Mesenchymal stem cell (in vitro differentiated cells and primary cell): ENCODE results near the gene PRKAG2.
A peak's percentile ranks its signal among the peaks of the same experiment; 100 is the strongest.

ENCODE experiments used
- DNase-seq: peaks from one replicate; pipeline ENCODE4 v3.0.0-alpha.2; 2013
- H2AFZ ChIP-seq: one replicate; pipeline ENCODE4 v1.6.1; 2013; ENCODE audit warnings: low read depth, mild to moderate bottlenecking, control low read depth, inconsistent platforms, low read length, moderate library complexity
- H2AK5ac ChIP-seq: 2 replicates; pipeline ENCODE4 v1.6.1; 2013; ENCODE audit warnings: low read length, moderate library complexity, mild to moderate bottlenecking, inconsistent platforms; ENCODE audit not compliant: severe bottlenecking
- H2BK120ac ChIP-seq: one replicate; pipeline ENCODE4 v1.6.1; 2013; ENCODE audit warnings: low read depth, mild to moderate bottlenecking, inconsistent platforms, low read length, moderate library complexity
- H2BK12ac ChIP-seq, 2 experiments: one replicate each; pipeline ENCODE4 v1.6.1; 2013; ENCODE audit warnings: inconsistent platforms in 2 of 2, low read length in 2 of 2, mild to moderate bottlenecking in 2 of 2, moderate library complexity in 2 of 2, control low read depth in 1 of 2
- H2BK15ac ChIP-seq: one replicate; pipeline ENCODE4 v1.6.1; 2013; ENCODE audit warnings: mild to moderate bottlenecking, low read depth, inconsistent platforms; ENCODE audit not compliant: poor library complexity, severe bottlenecking
- H2BK5ac ChIP-seq: 2 replicates; pipeline ENCODE4 v1.6.1; 2013; ENCODE audit warnings: low read depth, mild to moderate bottlenecking, low read length, control low read depth, inconsistent platforms; ENCODE audit not compliant: poor library complexity, severe bottlenecking
- H3K14ac ChIP-seq, 2 experiments: one replicate each; pipeline ENCODE4 v1.6.1; 2013; ENCODE audit warnings: inconsistent platforms in 2 of 2, low read length in 2 of 2, control low read depth in 1 of 2, mild to moderate bottlenecking in 1 of 2, moderate library complexity in 1 of 2
- H3K18ac ChIP-seq, 2 experiments: one replicate each; pipeline ENCODE4 v1.6.1; 2013; ENCODE audit warnings: inconsistent platforms in 2 of 2, low read length in 2 of 2, control low read depth in 1 of 2, low read depth in 1 of 2, mild to moderate bottlenecking in 1 of 2
- H3K23ac ChIP-seq, 2 experiments: one replicate each; pipeline ENCODE4 v1.6.1; 2013; ENCODE audit warnings: inconsistent platforms in 2 of 2, low read length in 2 of 2, mild to moderate bottlenecking in 2 of 2, moderate library complexity in 2 of 2, control low read depth in 1 of 2
- H3K27ac ChIP-seq: 2 replicates; pipeline ENCODE4 v1.5.1; 2013; ENCODE audit warnings: mild to moderate bottlenecking, moderate library complexity, low read length, control low read depth, inconsistent platforms; ENCODE audit not compliant: poor library complexity, severe bottlenecking
- H3K27me3 ChIP-seq, 2 experiments: 2 replicates each; pipeline versions ENCODE4 v1.6.1 to v1.7.0; 2013; ENCODE audit warnings: low read length in 2 of 2, mild to moderate bottlenecking in 2 of 2, moderate library complexity in 2 of 2, control low read depth in 1 of 2, inconsistent platforms in 1 of 2; ENCODE audit not compliant: control insufficient read depth in 1 of 2, insufficient read depth in 1 of 2
- H3K36me3 ChIP-seq, 2 experiments: 2 replicates each; pipeline versions ENCODE4 v1.6.1 to v1.7.0; 2013; ENCODE audit warnings: low read length in 2 of 2, control low read depth in 1 of 2, inconsistent platforms in 1 of 2, low read depth in 1 of 2, mild to moderate bottlenecking in 1 of 2; ENCODE audit not compliant: insufficient read depth in 2 of 2, control insufficient read depth in 1 of 2
- H3K4ac ChIP-seq, 2 experiments: one replicate each; pipeline ENCODE4 v1.6.1; 2013; ENCODE audit warnings: inconsistent platforms in 2 of 2, low read length in 2 of 2, mild to moderate bottlenecking in 2 of 2, moderate library complexity in 2 of 2, control low read depth in 1 of 2, low read depth in 1 of 2
- H3K4me1 ChIP-seq: 2 replicates; pipeline ENCODE4 v1.6.1; 2013; ENCODE audit warnings: low read depth, low read length, control low read depth; ENCODE audit not compliant: control insufficient read depth, insufficient read depth
- H3K4me2 ChIP-seq: 2 replicates; pipeline ENCODE4 v1.6.1; 2013; ENCODE audit warnings: low read length, mild to moderate bottlenecking, inconsistent platforms; ENCODE audit not compliant: poor library complexity, severe bottlenecking
- H3K4me3 ChIP-seq, 2 experiments: 2 replicates each; pipeline versions ENCODE4 v1.5.1 to v1.7.0; 2013; ENCODE audit warnings: low read length in 2 of 2, mild to moderate bottlenecking in 2 of 2, control low read depth in 1 of 2, low read depth in 1 of 2; ENCODE audit not compliant: insufficient read depth in 1 of 2
- H3K79me1 ChIP-seq: replicated peaks from 2 replicates; pipeline ENCODE4 v1.6.1; 2013; ENCODE audit warnings: mild to moderate bottlenecking, control low read depth, low read length, inconsistent platforms; ENCODE audit not compliant: poor library complexity, severe bottlenecking
- H3K9ac ChIP-seq: 2 replicates; pipeline ENCODE4 v1.7.0; 2013; ENCODE audit warnings: mild to moderate bottlenecking, low read length, moderate library complexity
- H3K9me3 ChIP-seq: 2 replicates; pipeline ENCODE4 v1.7.0; 2013; ENCODE audit warnings: mild to moderate bottlenecking, low read length; ENCODE audit not compliant: control insufficient read depth
- H4K8ac ChIP-seq: one replicate; pipeline ENCODE4 v1.6.1; 2013; ENCODE audit warnings: inconsistent platforms, mild to moderate bottlenecking, low read length, moderate library complexity
- H4K91ac ChIP-seq: one replicate; pipeline ENCODE4 v1.6.1; 2013; ENCODE audit warnings: mild to moderate bottlenecking, low read length, inconsistent platforms
- WGBS: methylation state at CpG from one replicate; pipeline ENCODE4 v1.1.7; 2013; ENCODE audit warnings: mixed read lengths; 5-methylcytosine and 5-hydroxymethylcytosine counted together

Gene PRKAG2

GRCh38 chr7:151621961-151622360 lies 255.0 kb downstream of the PRKAG2 start:
- peaks cover 8% of the 10 kb centered on the region for H3K4me1 ChIP-seq
- no peaks in the 10 kb centered on the region for H3K9me3 ChIP-seq
- no peak overlapping the region for H4K8ac ChIP-seq
- H2BK5ac ChIP-seq, result no peak overlapping the region
- no peak for DNase-seq
- no peak overlapping the region for H3K27ac ChIP-seq
- 73% methylated on average over 5 of the region's 5 CpGs for WGBS
- H3K79me1 ChIP-seq, result peaks cover 17% of the 10 kb centered on the region
- H3K18ac ChIP-seq, result no peak overlapping the region
- no peak overlapping the region for H3K4ac ChIP-seq
- no peak overlapping the region for H2AFZ ChIP-seq
- no peak overlapping the region for H4K91ac ChIP-seq
- no peak overlapping the region for H2BK12ac ChIP-seq
- H2AK5ac ChIP-seq, result no peak overlapping the region
- no peak overlapping the region for H2BK120ac ChIP-seq
- no peak overlapping the region for H3K4me2 ChIP-seq
- no peak overlapping the region for H3K9ac ChIP-seq
- H3K14ac ChIP-seq, result no peak overlapping the region
- H3K27me3 ChIP-seq, result no peaks in the 10 kb centered on the region
- H3K23ac ChIP-seq, result no peak overlapping the region
- H3K36me3 ChIP-seq, result peaks cover 0 to 13% of the 10 kb centered on the region in 2 experiments
- H3K4me3 ChIP-seq, result no peak overlapping the region
- no peak overlapping the region for H2BK15ac ChIP-seq

GRCh38 chr7:151616443-151617213 lies 260.3 kb downstream of the PRKAG2 start:
- no peak overlapping the region for H4K91ac ChIP-seq
- no peak overlapping the region for H3K4me2 ChIP-seq
- H3K4ac ChIP-seq, result no peak overlapping the region
- no peak overlapping the region for H2BK120ac ChIP-seq
- no peak overlapping the region for H3K9ac ChIP-seq
- no peak overlapping the region for H2BK5ac ChIP-seq
- H3K4me1 ChIP-seq, result peaks cover 10% of the 10 kb centered on the region
- no peak overlapping the region for H3K18ac ChIP-seq
- H3K4me3 ChIP-seq, result no peak overlapping the region
- peaks cover 3 to 35% of the 10 kb centered on the region in 2 experiments for H3K36me3 ChIP-seq
- peaks cover 22% of the 10 kb centered on the region for H3K79me1 ChIP-seq
- no peak overlapping the region for H2BK15ac ChIP-seq
- H2AK5ac ChIP-seq, result no peak overlapping the region
- H3K27ac ChIP-seq, result no peak overlapping the region
- H4K8ac ChIP-seq, result no peak overlapping the region
- no peaks in the 10 kb centered on the region for H3K9me3 ChIP-seq
- H3K27me3 ChIP-seq, result no peaks in the 10 kb centered on the region
- no peak overlapping the region for H3K23ac ChIP-seq
- WGBS, result 91% methylated on average over 17 of the region's 19 CpGs
- H3K14ac ChIP-seq, result peak overlapping the region in 1 of 2 experiments; percentile 31
- DNase-seq, result no peak
- no peak overlapping the region for H2AFZ ChIP-seq
- H2BK12ac ChIP-seq, result no peak overlapping the region

- Histone ChIP-seq H3K4ac (no peak overlapping the region), H2AFZ (no peak overlapping the region), H2AK5ac (no peak overlapping the region), H3K36me3 (peaks cover 3 to 43% of the 10 kb centered on the region in 2 experiments), H3K14ac (no peak overlapping the region), H3K27ac (no peak overlapping the region), H4K91ac (no peak overlapping the region), H2BK120ac (no peak overlapping the region), H3K4me1 (peaks cover 8% of the 10 kb centered on the region), H3K79me1 (peaks cover 21% of the 10 kb centered on the region), H3K18ac (no peak overlapping the region), H3K9ac (no peak overlapping the region), H2BK15ac (no peak overlapping the region), H3K23ac (no peak overlapping the region), H2BK5ac (no peak overlapping the region), H3K4me2 (no peak overlapping the region), H3K4me3 (no peak overlapping the region), H3K9me3 (no peaks in the 10 kb centered on the region), H2BK12ac (no peak overlapping the region), H3K27me3 (no peaks in the 10 kb centered on the region), H4K8ac (no peak overlapping the region)
- no peak for DNase-seq
- 94% methylated on average over 2 of the region's 4 CpGs for WGBS
Observed at GRCh38 chr7:151615784-151616183, 261.1 kb downstream of the PRKAG2 start.

GRCh38 chr7:151615058-151615457 lies 261.9 kb downstream of the PRKAG2 start:
- Histone ChIP-seq H3K27ac (no peak overlapping the region), H3K36me3 (peaks cover under 1 to 45% of the 10 kb centered on the region in 2 experiments), H3K23ac (no peak overlapping the region), H2AFZ (no peak overlapping the region), H3K4ac (no peak overlapping the region), H4K91ac (no peak overlapping the region), H2BK120ac (no peak overlapping the region), H3K14ac (no peak overlapping the region), H3K9ac (no peak overlapping the region), H3K18ac (no peak overlapping the region), H4K8ac (no peak overlapping the region), H2BK12ac (no peak overlapping the region), H3K9me3 (no peaks in the 10 kb centered on the region), H2AK5ac (no peak overlapping the region), H2BK15ac (no peak overlapping the region), H3K4me3 (no peak overlapping the region), H3K79me1 (peaks cover 23% of the 10 kb centered on the region), H3K4me1 (peaks cover 8% of the 10 kb centered on the region), H3K27me3 (no peaks in the 10 kb centered on the region), H2BK5ac (no peak overlapping the region), H3K4me2 (no peak overlapping the region)
- WGBS, result 96% methylated on average over 2 of the region's 3 CpGs
- DNase-seq, result no peak
